K562 (cell line): Measurements from ENCODE around the gene POLN. TPM values are rescaled to one million over a fixed set of nuclear protein-coding genes. Genes with fewer than 3 reads are reported as not detected.

Source experiments
- ATAC-seq: fragments of 200-7000 bp; cut with Tn5 transposase; 3 replicates; pipeline ENCODE4 v1.9.1; 2020; ENCODE audit warnings: moderate library complexity
- BruUV-seq: library from RNA; stranded (reverse); fragments of 400-500 nt; replicated peaks from 2 replicates; lab custom pipeline; 2021; lab: Mats Ljungman, UMichigan
- CTCF ChIA-PET: fragments of 300-600 bp; formaldehyde crosslinking; extraction: SDS; loops from one replicate; lab custom pipeline; 2021; ENCODE audit warnings: low intra/inter-chr PET ratio; lab: Yijun Ruan, JAX
- POLR2A ChIA-PET: fragments of 300-600, 350-650 bp; sonication (Branson Sonifier 250); formaldehyde crosslinking; extraction: SDS; loops from one replicate; lab custom pipeline; 2021; ENCODE audit warnings: antibody characterized with exemption, inconsistent platforms; lab: Yijun Ruan, JAX
- DNase-seq, 4 experiments: peaks; one replicate each; pipeline versions ENCODE4 v3.0.0 to v3.0.0-alpha.2; 2011 to 2018; ENCODE audit warnings: low spot score in 3 of 4, mixed read lengths in 3 of 4; ENCODE audit errors: extremely low read depth in 1 of 4
- FAIRE-seq: peaks from 2 replicates; lab custom pipeline; 2011; peaks lifted over from hg19 to GRCh38; lab: Jason Lieb, UNC
- H2AFZ ChIP-seq: 2 replicates; pipeline ENCODE4 v1.6.0; 2011; ENCODE audit warnings: low read depth, low read length, control low read depth, inconsistent platforms
- H3K27ac ChIP-seq: fragments of 200-600 bp; 3 replicates; pipeline ENCODE4 v1.8.0; 2011; ENCODE audit warnings: low read depth, mild to moderate bottlenecking, control low read depth, inconsistent platforms, low read length, moderate library complexity, mixed read lengths; ENCODE audit errors: extremely low read depth
- H3K27me3 ChIP-seq, 2 experiments: fragments of 300-600 bp in 1 of 2; 2 replicates in 1 of 2; 3 replicates in 1 of 2; pipeline versions ENCODE4 v1.6.0 to v1.8.0; 2011; ENCODE audit warnings: inconsistent platforms in 2 of 2, low read length in 2 of 2, mild to moderate bottlenecking in 1 of 2, mixed read lengths in 1 of 2, moderate library complexity in 1 of 2; ENCODE audit not compliant: control insufficient read depth in 2 of 2, insufficient read depth in 2 of 2
- H3K36me3 ChIP-seq: fragments of 300-600 bp; 3 replicates; pipeline ENCODE4 v1.8.0; 2011; ENCODE audit warnings: mild to moderate bottlenecking, low read length, inconsistent platforms; ENCODE audit not compliant: control insufficient read depth, insufficient read depth
- H3K4me1 ChIP-seq, 2 experiments: fragments of 200-600 bp in 1 of 2; replicated peaks in 1 of 2; 2 replicates in 1 of 2; 3 replicates in 1 of 2; pipeline versions ENCODE4 v1.5.1 to v1.8.0; 2011; ENCODE audit warnings: inconsistent platforms in 2 of 2, low read length in 2 of 2, mild to moderate bottlenecking in 1 of 2, mixed read lengths in 1 of 2, moderate library complexity in 1 of 2; ENCODE audit not compliant: control insufficient read depth in 2 of 2, insufficient read depth in 2 of 2
- H3K4me2 ChIP-seq: 2 replicates; pipeline ENCODE4 v1.6.1; 2011; ENCODE audit warnings: low read length, control low read depth, inconsistent platforms, mixed read lengths; ENCODE audit not compliant: insufficient read depth
- H3K4me3 ChIP-seq: fragments of 200-600 bp; sonication (generic), shearing (Covaris generic); 2 replicates; pipeline ENCODE4 v1.5.1; 2016; ENCODE audit warnings: control low read depth, inconsistent platforms
- H3K79me2 ChIP-seq: fragments of 200-600 bp; 3 replicates; pipeline ENCODE4 v1.8.0; 2011; ENCODE audit warnings: low read length, inconsistent platforms; ENCODE audit not compliant: control insufficient read depth, insufficient read depth
- H3K9ac ChIP-seq, 2 experiments: 2 replicates each; pipeline versions ENCODE4 v1.6.0 to v1.6.1; 2011; ENCODE audit warnings: low read depth in 2 of 2, low read length in 2 of 2, control low read depth in 1 of 2, inconsistent platforms in 1 of 2, mild to moderate bottlenecking in 1 of 2, mixed read lengths in 1 of 2; ENCODE audit not compliant: insufficient read depth in 1 of 2
- H3K9me1 ChIP-seq: one replicate; pipeline ENCODE4 v1.6.0; 2011; ENCODE audit warnings: inconsistent platforms, mild to moderate bottlenecking, low read length, moderate library complexity; ENCODE audit not compliant: control insufficient read depth, insufficient read depth
- H3K9me3 ChIP-seq: replicated peaks from 2 replicates; pipeline ENCODE4 v1.5.1; 2011; ENCODE audit warnings: low read depth, low read length, inconsistent platforms; ENCODE audit not compliant: control insufficient read depth, insufficient read depth
- H4K20me1 ChIP-seq: replicated peaks from 2 replicates; pipeline ENCODE4 v1.6.1; 2011; ENCODE audit warnings: low read length, inconsistent platforms, mixed read lengths; ENCODE audit not compliant: control insufficient read depth, insufficient read depth
- ADNP ChIP-seq: fragments of 200-800 bp; sonication (Bioruptor generic); IDR thresholded peaks from 2 replicates; pipeline ENCODE4 v1.6.1; 2016; ENCODE audit warnings: missing genetic modification characterization, missing compliant biosample characterization
- ARID1B ChIP-seq: fragments of 450-650 bp; IDR thresholded peaks from 2 replicates; pipeline ENCODE4 v1.6.1; 2016; ENCODE audit warnings: antibody characterized with exemption, mild to moderate bottlenecking, inconsistent platforms
- CBFA2T3 ChIP-seq: fragments of 450-650 bp; IDR thresholded peaks from 2 replicates; pipeline ENCODE4 v1.6.1; 2017
- TCF3 ChIP-seq: sonication (generic); formaldehyde crosslinking; IDR thresholded peaks from 2 replicates; pipeline ENCODE4 v1.4.0; 2020; ENCODE audit warnings: mild to moderate bottlenecking, missing genetic modification reagents
- THRAP3 ChIP-seq: fragments of 450-650 bp; IDR thresholded peaks from 2 replicates; pipeline ENCODE4 v1.6.1; 2016; ENCODE audit warnings: mild to moderate bottlenecking, inconsistent platforms, borderline replicate concordance
- WGBS: fragments of 100-300 bp; shearing (Covaris generic); methylation state at CpG from one replicate; pipeline ENCODE4 v1.1.6; 2016; ENCODE audit warnings: low coverage, mixed read lengths; ENCODE audit not compliant: insufficient coverage; ENCODE audit errors: missing lambda C conversion rate; 5-methylcytosine and 5-hydroxymethylcytosine counted together
- in situ Hi-C: fragments of 300-500 bp; cut with MboI; formaldehyde crosslinking; loops from 4 replicates; pipeline ENCODE4 v1.15.0; 2018; ENCODE audit warnings: inconsistent platforms, mixed read lengths
- intact Hi-C: fragments of 100-400 bp; cut with micrococcal nuclease; formaldehyde crosslinking; loops from 2 replicates; pipeline ENCODE4 v1.14.2; 2022
- polyA plus RNA-seq, 8 experiments: library from polyadenylated mRNA; depleted of rRNA in 4 of 8; stranded (reverse) in 5 of 8; unstranded in 3 of 8; fragments of >200 nt; fragmentation: Nextera tagmentation in 2 of 8; fragmentation: Illumina TruSeq in 1 of 8; extraction: Ambion mirVana in 2 of 8; extraction: Trizol in 1 of 8; gene quantifications; 2 replicates each; pipeline versions ENCODE4 v1.2.1 to v1.2.3, GENCODE V29; 2011 to 2014; ENCODE audit warnings: inconsistent platforms in 1 of 8, missing spikeins in 1 of 8
- total RNA-seq, 7 experiments: library from RNA; depleted of rRNA in 6 of 7; stranded (reverse); fragments of >200 nt in 6 of 7; fragmentation: Illumina TruSeq in 2 of 7; extraction: Trizol in 2 of 7; gene quantifications; 2 replicates each; pipeline versions ENCODE4 v1.2.1 to v1.2.3, GENCODE V29; 2011 to 2021; ENCODE audit warnings: low replicate concordance in 1 of 7

The POLN gene
- total and polyA plus RNA-seq, 9 of the 15 experiments (the other 6 are each of a cell fraction or from before 2014, with no cell fraction given), result 0.08 to 0.91 (median 0.32) TPM

DNA sequence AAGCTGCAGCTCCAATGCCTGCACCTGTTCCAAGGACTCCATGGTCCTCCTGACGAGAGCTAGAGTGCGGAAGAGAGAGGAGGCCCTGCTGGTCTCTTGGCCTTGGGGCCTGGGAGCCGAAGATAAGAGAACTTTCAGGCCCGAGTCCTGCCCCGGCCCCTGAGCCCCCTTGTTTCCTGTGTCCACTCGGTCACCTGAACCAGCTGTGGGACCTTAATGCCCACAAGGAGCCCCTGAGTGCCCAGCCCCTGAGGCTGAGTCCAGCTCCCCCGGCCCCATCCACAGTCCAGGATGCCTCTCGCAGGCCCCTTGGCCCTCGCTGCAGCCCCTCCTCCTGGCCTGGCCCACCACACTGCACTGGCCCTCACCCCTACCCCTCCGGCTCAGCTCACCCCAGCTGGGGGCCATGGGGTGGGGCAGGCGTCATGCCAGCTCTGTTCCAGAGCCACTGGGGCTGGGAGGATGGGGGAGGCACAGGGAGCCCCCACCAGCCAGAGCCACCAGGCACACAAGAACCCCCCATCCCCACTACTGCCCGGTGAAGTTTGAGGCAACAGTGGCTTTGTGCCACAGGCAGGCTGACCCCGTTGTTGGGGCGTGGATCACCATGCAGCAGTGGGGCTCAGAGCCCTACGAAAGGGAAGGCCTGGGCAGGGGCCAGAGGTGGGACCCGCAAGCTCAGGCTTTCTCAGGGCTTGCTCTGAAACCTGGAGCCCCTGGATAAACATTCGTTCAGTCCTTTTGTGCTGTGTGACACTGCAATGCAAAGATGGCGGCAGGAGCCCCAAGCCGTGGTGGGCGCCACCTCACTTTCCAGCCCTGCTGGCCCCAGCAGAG lies 168.7 kb downstream of the POLN start:
- Histone ChIP-seq H3K27me3 (peaks cover 0 to 10% of the 10 kb centered on the region in 2 experiments; a peak in 3 of 5 replicates), H3K4me1 (peaks cover 3 to 70% of the 10 kb centered on the region in 2 experiments; a peak in 3 of 5 replicates), H3K4me3 (no peak overlapping the region), H3K9me1 (no peaks in the 10 kb centered on the region), H4K20me1 (no peaks in the 10 kb centered on the region), H3K27ac (no peak overlapping the region), H3K4me2 (peak overlapping the region; percentile 29; the same call in 1 of the 2 replicates), H3K79me2 (no peaks in the 10 kb centered on the region), H3K36me3 (no peaks in the 10 kb centered on the region), H3K9ac (peak overlapping the region in 1 of 2 experiments; percentile 13; a peak in 2 of 4 replicates), H3K9me3 (no peaks in the 10 kb centered on the region), H2AFZ (peak overlapping the region; percentile 70; the same call in 1 of the 2 replicates)
- TF ChIP-seq CBFA2T3, result peak; percentile 37
- 0 out of 2 replicates have a peak, but pooled peaks have one; percentile 12 for TF ChIP-seq ARID1B
- TF ChIP-seq TCF3, result 0 out of 2 replicates have a peak, but pooled peaks have one; percentile 18
- TF ChIP-seq THRAP3, result no peak
- no peak for TF ChIP-seq ADNP (tag)
- intact Hi-C loops, result no loop called here
- ChIA-PET CTCF (no interaction called here), POLR2A (interaction anchor here (0.6 to 1.2 kb wide), 3 partner anchors 13 to 1269 kb away, joined by 3 read pairs; no protein-coding TSS in a partner anchor)
- FAIRE-seq (no peak), DNase-seq (peak in 2 of 4 experiments; percentile 26 to 42), ATAC-seq (peak; percentile 61)
- 33% methylated on average over 15 of the region's 20 CpGs for WGBS
- BruUV-seq, result no TSS peak
- in situ Hi-C loops, result no loop called here
